NCI-H82 (cell line): ENCODE data around the gene DTNBP1.
"Not testable (repeated sequence)": the region's sequence is repeated elsewhere in the genome, so short reads cannot be mapped to it uniquely, and the experiment has no call there.

Source experiments
- DNase-seq: peaks from one replicate; lab custom pipeline; 2025; lab: John Stamatoyannopoulos, UW

DTNBP1 gene

DNA sequence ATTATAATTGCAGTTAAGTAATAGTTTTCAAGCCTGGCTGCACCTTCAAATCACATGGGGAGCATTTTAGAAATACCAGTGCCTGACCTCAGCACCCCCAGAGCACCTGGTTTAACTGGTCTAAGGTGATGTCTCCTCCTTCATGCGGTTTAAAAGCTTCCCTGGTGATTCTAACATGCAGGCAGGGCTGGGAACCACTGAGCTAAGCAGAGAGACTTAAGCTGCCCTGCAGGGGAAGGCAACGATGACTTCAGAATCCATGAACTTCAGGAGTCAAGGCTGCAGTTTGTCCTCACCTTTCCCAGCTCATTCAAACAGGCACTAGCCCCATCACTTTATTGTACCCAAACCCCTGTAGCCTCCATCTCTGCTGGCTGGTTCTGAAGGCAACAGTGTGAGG, 6.1 kb upstream of the DTNBP1 start:
- no peak for DNase-seq

DNA sequence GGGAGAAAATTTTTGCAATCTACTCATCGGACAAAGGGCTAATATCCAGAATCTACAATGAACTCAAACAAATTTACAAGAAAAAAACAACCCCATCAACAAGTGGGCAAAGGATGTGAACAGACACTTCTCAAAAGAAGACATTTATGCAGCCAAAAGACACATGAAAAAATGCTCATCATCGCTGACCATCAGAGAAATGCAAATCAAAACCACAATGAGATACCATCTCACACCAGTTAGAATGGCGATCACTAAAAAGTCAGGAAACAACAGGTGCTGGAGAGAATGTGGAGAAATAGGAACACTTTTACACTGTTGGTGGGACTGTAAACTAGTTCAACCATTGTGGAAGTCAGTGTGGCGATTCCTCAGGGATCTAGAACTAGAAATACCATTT, 4.1 kb upstream of the DTNBP1 start:
- DNase-seq: not testable (repeated sequence)

DNA sequence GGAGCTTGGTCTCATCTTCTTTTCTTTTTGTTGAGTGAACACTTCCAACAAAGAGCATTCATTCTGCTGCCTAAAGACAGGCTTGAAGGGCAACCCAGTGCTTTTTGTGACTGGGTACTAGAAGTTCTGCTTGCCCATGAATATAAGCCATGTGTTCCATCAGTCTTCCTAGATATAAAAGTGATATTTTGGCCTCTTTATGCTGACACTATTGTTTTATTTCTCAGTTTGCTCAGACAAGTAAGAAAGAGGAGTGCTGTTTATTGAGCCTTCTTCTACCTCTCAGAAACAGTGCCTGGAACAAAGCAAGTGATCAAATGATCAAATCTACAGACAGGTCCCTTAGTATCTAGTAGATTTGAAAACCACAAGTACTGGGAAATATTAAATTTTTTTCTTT, 2.4 kb upstream of the DTNBP1 start:
- DNase-seq: no peak

DNA sequence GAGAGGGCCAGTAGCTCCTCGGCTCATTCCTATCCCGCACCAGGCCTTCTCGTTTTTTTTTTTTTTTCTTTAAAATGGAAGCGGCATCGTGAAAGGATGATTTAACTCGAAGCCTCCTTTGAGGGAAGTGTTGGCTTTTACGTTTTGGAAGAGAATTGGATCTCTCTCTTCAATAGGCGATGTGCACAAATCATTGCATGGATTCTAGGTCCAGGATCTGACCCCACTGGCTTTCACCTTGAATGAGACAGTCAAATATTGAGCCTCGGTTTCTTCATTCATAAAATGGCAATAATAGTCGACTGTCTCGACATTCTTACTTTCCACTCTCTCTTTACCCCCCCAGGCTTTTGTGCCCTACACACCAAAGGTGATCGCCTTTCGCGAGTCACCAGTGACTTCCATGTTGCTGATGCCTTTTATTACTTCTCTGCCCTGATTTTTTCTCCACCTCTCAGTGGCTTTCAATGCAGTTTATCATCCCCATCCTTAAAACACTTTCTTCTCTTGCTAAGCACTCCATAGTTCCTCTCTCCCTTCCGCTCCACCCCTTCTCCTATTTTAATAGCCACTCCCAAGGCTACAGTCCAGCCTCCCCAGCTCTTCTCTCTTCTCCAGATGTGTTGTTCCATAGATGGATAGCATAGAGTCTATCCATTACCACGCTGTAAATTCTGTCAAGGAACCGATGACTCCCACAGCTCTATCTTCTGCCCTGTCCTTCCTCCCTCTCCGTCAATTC, 473 bp upstream of the DTNBP1 start:
- no peak for DNase-seq

DNA sequence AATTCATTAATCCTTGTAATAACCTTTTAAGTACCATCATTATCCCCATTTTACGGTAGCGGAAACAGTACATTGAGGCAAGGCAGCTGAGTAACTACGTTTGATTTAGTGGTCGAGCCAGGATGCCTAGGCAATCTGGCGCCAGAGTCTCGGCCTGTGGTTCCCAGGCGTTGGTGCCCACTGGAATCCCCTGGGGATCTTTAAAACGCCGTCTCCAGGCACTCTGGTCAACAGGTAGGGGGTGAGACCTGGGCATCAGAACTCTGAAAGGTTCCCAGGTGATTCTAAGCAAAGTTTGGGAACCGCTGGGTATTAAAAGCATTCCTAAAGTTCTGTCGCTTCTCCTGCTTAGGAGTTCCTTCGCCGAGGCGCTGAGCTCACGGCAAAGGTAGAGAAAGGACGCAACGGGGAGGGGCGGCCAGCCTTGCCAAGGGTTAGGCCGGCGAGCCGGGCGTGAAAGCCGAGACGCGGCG, 939 bp downstream of the DTNBP1 start:
- peak; percentile 57 for DNase-seq

DNA sequence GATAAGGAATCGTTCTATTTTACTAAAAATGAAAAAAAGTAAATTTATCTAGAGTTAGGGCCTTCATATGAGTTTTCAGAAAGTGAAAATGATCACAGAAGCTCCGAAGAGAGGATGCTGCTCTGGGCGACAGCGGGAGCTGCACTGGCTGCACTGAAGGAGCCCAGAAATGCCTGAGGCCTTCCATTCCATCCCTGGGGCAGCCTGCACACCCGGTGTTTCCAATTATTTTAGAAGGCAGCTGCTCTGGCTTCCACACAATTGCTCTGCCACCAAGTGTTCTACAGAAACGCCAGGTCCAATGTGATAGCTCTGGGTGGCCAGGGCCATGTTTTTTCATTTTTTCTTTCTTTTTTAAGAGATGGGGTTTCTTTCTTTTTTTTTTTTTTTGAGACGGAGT, 3.6 kb downstream of the DTNBP1 start:
- no peak for DNase-seq

DNA sequence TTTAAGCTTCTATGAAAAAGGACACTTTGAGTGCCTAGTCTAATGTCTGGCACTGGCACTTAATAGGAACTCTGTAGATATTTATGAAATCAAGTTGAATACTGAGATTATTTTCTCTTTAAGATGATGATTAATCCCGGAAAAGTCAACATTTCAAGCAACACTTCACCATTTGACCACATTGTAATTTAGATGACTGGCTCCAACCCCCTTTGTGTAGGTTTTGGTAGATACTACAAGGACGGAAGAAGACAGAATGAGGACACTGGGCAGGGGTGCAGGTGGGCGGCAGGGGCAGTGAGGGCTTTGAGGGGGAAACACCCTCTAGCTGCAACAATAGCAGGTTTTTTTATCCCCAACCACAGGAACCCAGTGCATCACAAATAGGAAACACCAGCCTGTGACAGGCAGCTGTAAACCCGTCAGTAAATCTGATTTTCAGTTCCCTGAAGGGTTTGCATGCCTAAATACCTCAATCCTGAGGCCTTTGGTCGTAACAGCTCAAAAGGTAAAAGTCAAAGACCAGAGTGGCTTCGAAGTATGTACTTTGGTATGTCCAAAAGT, 4.6 kb downstream of the DTNBP1 start:
- no peak for DNase-seq

DNA sequence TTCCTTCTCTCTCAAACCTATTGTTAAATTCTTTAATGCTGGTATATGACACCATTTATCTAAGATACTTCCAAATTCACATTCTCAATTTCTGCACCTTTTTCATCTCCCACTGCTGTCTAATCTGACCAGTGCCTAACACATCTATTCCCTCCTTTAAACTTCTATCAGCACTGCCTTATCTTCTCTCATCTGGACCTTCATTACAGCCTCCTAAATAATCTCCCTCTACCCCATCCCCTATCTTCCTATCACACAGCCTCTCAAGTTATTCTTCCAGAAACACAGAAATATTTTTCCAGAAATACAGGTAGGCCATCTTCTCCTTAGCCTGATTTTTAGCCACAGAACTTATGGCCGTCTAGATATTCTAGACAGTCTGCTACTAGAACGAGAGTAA, 5.5 kb downstream of the DTNBP1 start:
- no peak for DNase-seq

DNA sequence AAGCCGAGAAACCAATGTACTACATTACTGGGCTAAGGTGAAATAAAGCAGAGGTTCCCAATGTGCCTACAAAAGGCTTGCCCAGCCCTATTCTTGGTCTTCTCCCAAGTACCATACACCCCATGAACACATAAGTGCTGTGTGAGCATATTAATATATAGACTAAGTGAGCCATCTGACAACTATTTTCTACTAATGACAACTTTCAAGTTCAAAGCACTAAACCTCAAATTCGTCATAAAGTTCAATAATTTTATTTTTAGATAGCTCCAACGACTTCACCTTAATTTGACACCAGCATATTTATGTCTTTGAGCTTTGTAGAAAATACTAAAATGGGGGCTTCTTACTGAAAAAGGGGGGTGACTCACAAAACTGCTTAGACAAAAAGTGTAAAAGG, 6.7 kb downstream of the DTNBP1 start:
- DNase-seq: no peak

DNA sequence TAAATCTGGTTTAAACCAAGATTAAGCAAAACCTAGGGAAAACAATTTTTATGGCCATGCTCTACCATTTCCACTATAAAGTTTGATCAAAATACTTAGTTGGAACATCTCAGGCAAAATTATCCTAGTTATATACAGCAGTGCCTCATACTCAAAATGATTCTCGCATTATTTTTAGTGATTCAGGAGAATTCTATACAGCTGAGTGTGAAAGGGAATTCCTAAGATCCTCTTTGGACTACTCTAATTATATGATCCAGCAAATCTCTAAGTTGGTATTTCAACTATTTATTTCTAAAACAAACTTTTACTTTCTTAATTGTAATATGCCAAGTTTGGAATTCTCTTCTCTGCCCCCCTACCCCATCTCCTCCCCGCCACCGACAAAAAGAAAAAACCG, 8.6 kb downstream of the DTNBP1 start:
- DNase-seq: no peak

DNA sequence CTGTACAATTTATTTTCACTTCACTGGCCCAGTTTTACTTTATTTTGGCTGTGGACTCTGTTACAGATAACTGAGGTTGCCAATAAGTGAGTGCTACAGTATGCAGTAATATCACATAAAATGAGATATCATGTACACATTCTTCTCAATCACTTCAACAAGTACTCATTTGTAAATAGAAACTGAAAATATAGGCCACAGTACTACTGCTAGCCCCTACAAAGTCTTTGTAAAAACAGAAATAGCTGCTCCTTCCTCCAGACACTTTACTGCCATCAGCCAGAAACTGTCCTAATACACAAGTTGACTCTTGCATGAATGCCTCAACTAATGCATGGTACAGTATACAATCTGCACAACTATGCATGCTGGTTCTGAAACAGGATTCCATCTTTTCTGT, 9.2 kb downstream of the DTNBP1 start:
- no peak for DNase-seq

DNA sequence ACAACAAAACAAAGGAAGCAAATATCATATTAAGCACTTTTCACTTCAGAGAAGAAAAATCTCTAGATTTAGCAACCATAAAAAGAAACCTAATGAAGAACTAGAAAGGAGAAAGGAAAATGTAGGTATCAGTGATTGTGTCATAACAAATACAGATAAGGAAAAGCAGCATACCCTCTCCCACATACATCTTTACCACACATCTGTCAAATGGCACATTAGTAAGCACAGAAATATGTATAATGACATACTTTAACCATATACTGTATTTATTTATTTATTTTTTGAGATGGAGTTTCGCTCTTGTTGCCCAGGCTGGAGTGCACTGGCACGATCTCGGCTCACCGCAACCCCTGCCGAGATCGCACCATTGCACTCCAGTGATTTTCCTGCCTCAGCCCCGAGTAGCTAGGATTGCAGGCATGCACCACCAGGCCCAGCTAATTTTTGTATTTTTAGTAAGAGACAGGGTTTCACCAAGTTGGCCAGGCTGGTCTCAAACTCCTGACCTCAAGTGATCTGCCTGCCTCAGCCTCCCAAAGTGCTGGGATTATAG, 12.7 kb downstream of the DTNBP1 start:
- not testable (repeated sequence) for DNase-seq

DNA sequence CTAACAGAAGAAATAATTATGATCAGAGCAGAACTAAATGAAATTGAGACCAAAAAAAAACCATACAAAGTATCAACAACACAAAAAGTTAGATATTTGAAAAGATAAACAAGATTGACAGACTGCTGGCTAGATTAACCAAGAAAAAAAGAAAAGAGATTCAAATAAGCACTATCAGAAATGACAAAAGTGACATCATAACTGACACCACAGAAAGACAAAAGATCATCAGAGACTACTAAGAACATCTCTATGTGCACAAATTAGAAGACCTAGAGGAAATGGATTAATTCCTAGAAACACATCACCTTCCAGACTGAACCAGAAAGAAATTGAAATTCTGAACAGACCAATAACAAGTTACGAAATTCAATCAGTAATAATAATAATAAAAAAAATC, 17.9 kb downstream of the DTNBP1 start:
- DNase-seq: no peak

DNA sequence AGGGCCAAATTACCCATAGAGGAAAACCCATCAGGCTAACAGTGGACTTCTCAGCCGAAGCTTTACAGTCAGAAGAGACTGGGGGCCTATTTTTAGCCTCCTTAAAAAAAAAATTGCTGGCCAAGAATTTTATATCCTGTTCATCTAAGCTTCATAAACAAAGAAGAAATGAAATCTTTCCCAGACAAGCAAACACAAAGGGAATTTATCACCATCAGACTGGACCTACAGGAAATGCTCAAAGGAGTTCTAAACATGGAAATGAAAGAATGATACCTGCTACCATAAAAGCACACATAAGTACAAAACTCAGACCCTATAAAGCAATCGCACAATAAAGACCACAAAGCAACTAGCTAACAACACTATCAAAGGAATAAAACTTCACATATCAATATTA, 19.3 kb downstream of the DTNBP1 start:
- no peak for DNase-seq

DNA sequence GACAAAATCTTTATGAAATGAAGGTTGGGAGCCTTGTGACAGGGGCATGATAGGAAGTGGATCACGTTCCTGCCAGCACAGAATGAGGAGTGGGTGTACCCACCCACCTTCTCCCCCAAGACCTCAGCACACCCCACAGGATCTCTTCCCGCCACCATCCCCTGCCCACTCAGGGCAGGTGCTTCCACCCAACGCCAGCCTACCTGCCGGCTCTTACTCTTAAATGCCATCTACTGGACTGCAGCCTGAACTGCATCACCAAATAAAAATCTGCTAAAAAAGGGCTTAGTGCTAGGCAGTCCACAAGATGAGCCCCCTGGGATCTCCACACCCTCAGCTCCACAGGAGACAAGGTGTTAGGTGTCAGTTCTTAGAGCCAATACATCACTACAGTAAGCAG, 20.6 kb downstream of the DTNBP1 start:
- peak; percentile 16 for DNase-seq

DNA sequence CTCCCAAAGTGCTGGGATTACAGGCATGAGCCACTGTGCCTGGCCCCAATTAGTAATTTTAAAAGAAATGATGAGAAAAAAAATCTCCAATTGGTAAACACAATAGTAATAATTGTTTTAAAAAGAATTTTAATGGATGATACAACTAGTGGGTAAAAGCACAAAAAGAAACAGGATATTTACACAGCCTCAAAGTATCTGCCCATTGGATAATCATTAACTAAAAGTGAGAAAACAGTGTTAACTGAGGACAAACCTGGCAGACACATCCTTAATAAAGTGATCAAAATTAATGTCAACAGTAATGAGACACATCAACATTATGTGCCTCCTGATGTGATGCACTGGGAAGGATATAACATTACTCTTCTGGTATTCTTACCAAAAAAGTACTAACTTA, 24.5 kb downstream of the DTNBP1 start:
- no peak for DNase-seq

DNA sequence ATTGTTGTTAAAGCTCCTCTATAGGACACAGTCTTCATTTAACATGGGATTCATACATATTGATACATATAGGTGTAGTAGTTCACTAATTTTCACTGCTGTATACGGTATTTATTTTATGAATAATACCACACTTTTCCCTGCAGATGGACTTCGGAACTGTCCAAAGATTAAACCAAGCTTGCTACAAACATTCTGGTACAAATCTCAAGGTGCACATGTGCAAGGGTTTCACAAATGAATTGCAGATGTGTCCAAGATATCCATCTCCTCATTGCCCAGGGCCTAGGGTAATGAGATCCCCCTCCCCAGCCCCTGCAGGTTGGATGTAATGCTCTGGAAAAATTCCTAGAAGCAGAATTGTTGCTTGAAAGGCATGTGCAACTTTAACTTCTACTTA, 31.4 kb downstream of the DTNBP1 start:
- no peak for DNase-seq

DNA sequence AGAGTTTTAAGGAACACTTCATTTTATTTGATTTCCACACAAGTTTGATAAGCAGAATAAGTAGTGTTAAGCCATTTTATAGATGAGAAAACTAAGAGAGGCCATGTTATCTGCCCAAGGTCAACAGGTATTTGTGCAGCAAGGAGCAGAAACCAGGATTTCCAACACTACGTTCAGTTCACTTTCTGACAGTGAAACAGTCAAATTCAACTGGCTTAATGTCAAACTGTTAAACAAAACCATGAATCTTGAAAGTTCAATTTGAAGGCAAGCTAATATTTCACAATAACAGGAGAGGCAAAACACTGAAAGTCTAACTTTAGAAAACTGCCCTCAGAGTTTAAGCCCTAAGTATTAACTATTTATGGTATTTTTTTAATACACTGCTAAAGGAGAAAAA, 32.6 kb downstream of the DTNBP1 start:
- no peak for DNase-seq

DNA sequence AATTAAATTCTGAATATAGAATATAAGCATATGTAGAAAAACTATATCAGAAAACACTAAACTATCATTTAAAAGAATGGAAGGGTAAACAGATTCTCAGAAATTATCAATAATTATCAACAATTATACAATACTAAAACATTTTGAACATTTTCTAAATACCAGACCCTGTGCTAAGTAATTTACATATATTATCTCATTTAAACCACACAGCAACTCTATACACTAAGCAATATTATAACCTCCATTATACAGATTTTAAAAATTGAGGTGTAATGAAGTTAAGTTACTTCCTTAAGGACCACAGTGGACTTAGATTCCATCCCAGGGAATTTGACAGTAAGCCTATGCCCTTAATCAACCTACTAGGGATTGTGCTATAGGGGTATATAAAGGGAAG, 33.3 kb downstream of the DTNBP1 start:
- DNase-seq: no peak

DNA sequence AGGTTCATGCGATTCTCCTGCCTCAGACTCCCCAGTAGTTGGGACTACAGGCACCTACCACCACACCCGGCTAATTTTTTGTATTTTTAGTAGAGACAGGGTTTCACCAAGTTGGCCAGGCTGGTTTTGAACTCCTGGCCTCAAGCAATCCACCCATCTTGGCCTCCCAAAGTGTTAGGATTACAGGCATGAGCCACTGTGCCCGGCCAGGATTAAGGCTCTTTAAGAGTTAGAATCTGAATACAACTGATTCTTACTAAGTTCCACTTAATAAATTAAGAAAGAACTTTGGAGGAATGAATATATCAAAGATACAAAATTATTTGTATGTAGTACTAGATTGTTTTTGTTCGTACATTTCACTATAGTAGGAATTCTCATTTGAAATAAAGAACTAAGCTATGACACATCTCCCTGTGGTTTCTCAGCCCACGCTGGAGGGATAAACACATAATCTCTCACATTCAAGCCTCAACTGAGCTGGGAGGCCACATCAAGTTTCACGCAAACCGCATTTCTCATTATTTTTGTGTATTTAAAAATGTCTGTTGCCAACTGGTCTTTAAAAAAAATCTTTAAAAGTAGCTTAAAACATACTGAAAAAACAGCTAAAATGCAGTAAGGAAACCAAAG, 34.2 kb downstream of the DTNBP1 start:
- DNase-seq: peak; percentile 46

DNA sequence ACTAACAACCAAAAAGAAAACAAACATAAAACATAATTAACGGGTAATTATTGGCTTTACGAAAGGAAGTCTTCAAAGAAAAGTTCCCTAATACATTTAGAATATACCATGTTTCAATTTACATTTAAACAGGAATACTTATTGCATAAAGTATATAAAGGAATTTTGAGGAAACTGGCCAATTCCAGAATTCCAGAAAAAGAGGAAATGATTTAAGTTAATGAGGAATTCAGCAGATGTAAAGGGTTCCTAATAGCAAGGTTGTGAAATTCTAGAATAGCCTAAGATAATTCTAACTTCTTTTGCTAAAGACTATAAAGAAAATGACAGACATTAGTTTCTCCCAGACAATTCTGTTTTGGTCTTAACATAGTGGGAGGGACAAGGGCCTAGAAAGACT, 35.0 kb downstream of the DTNBP1 start:
- no peak for DNase-seq

DNA sequence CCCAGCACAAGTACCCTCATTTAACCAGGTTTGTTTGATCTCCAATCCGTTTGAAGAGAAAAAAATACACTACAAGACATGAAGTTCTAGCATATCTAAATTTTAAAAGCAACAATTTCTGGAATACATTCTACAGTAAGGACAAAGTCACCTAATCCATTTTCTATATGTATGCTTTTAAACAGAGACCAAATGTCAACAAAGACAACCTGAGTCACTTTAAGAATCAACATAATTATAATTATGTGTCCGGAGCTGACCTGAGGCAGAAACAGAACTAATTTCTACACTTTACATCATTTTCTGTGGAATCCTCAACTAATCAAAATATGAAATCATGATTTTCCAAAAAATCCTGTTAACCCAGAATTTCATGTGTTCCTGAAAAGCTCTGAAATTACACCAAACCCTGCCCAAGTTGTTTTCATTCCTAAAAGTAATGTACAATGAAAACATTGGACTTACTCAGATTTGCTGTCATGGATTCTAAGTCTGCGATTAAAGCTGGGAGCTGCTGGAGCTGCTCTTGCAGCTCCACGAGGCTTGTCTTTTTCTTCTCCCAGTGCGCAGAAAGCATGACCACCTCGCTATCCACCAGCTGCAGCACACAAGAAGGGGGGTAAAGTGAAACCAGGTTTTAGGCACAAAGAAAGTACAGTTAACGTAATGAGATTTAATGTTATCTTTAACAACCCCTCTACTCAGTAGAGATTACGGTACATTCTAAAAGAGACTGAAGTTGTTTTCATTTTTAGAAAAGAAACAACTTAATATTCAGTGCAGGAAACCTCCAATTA, 35.8 kb downstream of the DTNBP1 start:
- peak; percentile 83 for DNase-seq
